Omental fat pad (tissue), 4 donors: ENCODE data around the gene OBSCN. TPM values are rescaled to one million over a fixed set of nuclear protein-coding genes. Genes with fewer than 3 reads are reported as not detected.

Experiments used
- ATAC-seq: fragments of 150-250 bp; one replicate; pipeline ENCODE4 v1.9.1; 2016; ENCODE audit warnings: mild to moderate bottlenecking, moderate library complexity; ENCODE audit not compliant: low FRiP score
- DNase-seq: peaks from one replicate; pipeline ENCODE4 v3.0.0-alpha.2; 2019; ENCODE audit warnings: low spot score
- total RNA-seq, 4 donors: library from RNA; depleted of rRNA; stranded (reverse); fragments of >200 nt; gene quantifications; one replicate each; pipeline ENCODE4 v1.1.0, GENCODE V29; 2016
- TF ChIP-seq, protein P1 (sequence below), 3 donors: fragments of 450-650 bp; IDR thresholded peaks; one replicate each; pipeline ENCODE4 v1.5.1; 2016 to 2017; ENCODE audit warnings: antibody characterized with exemption in 3 of 3, mild to moderate bottlenecking in 3 of 3, moderate library complexity in 2 of 3

Gene OBSCN
- total RNA-seq, 4 donors from 2014 or later, result 5.4 to 26.0 (median 9.7) TPM

DNA sequence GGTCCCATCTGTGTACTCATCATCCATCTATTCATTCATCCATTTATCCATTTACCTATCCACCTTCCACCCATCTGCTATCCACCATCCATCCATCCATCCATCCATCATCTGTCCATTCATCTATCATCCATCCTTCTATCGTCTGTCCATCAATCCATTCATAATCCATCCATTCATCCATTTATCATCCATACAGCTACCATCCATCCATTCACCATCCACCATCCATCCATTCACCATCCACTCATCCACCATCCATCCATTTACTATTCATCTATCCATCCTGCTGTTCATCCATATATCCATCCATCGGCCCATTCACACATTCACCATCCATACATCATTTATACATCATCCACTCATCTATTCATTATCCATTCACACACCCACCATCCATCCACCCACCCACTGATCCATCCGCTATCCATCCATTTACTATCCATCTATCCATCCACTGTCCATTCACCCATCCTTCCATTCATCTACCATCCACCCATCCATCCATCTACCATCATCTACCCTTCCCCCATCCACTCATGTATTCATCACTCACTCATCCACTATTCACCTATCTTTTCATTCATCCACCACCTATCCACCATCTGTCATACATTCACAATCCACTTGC is 102.4 kb downstream of the OBSCN start:
- ATAC-seq (no peak), DNase-seq (no peak)
- TF ChIP-seq, protein P1, sequence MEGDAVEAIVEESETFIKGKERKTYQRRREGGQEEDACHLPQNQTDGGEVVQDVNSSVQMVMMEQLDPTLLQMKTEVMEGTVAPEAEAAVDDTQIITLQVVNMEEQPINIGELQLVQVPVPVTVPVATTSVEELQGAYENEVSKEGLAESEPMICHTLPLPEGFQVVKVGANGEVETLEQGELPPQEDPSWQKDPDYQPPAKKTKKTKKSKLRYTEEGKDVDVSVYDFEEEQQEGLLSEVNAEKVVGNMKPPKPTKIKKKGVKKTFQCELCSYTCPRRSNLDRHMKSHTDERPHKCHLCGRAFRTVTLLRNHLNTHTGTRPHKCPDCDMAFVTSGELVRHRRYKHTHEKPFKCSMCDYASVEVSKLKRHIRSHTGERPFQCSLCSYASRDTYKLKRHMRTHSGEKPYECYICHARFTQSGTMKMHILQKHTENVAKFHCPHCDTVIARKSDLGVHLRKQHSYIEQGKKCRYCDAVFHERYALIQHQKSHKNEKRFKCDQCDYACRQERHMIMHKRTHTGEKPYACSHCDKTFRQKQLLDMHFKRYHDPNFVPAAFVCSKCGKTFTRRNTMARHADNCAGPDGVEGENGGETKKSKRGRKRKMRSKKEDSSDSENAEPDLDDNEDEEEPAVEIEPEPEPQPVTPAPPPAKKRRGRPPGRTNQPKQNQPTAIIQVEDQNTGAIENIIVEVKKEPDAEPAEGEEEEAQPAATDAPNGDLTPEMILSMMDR (IDR thresholded peaks at IDR 0.05), result no peak

DNA sequence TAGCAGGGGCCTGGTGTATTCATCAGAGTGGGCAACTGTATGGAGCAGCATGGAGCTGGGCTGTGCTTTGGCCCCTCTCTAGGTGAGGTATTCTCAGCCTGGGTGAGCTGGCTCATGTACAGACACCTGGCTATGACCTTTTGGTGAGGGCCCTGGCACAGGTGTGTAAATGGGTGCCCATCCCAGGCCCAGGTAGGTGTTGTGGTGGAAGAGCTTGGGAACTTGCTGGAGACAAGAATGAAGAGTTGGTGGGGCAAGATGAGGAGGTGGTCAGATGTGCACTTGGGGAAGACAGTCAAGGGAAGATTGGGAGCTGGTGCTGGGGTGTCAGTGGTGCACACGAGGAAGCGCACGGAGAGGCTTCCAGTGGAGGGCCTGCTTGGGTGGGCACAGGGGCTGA is 103.2 kb downstream of the OBSCN start:
- TF ChIP-seq, protein P1 (IDR thresholded peaks at IDR 0.05), result no peak
- DNase-seq (no peak), ATAC-seq (no peak)

DNA sequence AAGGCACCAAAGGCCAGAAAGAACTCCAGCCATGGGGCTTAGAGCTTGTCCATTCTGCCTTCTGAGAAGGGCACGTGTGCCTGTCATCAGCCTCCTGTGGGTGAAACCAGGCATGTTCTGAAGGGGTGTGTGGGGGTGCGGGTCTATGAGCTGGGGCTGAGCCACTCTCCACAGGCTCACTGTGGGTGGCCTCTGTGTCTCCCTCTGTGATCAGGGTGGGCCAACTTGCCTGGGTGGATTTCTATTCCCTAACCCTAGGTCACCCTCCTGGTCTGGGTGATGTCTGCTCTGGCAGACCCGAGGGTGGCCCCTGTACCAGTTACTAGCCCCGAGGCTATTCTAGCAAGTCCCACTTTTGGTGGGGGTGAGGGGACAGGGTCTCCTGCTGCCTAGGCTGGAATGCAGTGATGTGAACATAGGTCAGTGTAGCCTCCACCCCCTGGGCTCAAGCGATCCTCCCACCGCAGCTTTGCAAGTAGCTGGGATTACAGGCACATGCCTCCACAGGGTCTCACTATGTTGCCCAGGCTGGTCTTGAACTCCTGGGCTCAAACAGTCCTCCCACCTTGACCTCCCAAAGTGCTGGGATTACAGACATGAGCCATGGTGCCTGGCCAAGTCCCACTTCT is 104.4 kb downstream of the OBSCN start:
- ATAC-seq (no peak), DNase-seq (no peak)
- TF ChIP-seq, protein P1 (IDR thresholded peaks at IDR 0.05), result no peak

DNA sequence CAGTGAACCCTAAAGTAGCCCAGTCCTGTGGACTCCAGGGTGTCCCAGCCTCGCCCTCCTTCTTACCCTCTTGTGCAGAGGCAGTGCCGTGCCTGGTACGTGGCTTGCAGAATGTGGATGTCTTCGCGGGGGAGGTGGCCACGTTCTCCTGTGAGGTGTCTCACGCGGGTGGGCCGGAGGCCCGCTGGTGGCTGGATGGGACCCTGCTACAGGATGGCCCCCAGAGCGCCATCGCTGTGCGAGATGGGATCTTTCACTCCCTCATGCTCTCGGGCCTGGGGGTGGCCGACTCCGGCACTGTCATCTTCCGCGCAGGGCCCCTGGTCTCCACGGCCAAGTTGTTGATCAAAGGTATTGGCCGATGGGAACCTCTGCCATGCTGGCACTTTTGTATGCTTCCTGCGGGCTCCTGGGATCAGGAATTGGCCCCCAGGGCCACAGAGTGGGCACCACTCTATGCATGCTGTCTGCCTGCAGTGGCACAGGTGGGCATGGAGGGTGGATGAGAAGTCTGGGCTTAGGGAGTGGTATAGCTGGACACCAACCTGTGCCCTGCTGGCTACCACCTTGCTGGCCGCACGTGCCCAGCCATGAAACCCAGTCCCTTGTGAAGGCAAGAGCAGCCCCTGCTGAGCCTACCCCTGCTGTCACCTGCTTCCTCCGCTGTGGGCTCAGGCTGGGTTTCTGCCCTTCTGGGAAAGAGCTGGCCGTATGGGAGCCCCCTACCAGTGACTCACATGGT is 105.9 kb downstream of the OBSCN start:
- TF ChIP-seq, protein P1 (IDR thresholded peaks at IDR 0.05), result no peak
- DNase-seq, result no peak
- no peak for ATAC-seq

DNA sequence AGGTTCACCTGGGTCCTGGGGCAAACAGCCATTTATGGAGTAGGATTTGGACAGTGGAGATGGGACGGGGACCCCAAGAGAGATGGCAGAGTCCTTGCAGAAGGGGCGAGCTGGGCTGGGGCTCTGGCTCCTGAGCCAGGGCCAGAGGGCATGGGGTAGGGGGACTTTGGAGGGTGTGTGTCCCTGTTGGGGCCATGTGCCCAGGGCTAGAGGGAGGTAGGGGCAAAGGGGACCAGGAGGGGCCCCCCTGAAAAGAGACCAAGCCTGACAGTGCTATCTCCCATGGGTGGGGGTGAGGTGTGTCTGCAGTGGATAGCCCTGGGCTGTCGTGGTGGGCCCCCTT is 106.4 kb downstream of the OBSCN start:
- DNase-seq (no peak), ATAC-seq (no peak)
- TF ChIP-seq, protein P1 (IDR thresholded peaks at IDR 0.05), result no peak

DNA sequence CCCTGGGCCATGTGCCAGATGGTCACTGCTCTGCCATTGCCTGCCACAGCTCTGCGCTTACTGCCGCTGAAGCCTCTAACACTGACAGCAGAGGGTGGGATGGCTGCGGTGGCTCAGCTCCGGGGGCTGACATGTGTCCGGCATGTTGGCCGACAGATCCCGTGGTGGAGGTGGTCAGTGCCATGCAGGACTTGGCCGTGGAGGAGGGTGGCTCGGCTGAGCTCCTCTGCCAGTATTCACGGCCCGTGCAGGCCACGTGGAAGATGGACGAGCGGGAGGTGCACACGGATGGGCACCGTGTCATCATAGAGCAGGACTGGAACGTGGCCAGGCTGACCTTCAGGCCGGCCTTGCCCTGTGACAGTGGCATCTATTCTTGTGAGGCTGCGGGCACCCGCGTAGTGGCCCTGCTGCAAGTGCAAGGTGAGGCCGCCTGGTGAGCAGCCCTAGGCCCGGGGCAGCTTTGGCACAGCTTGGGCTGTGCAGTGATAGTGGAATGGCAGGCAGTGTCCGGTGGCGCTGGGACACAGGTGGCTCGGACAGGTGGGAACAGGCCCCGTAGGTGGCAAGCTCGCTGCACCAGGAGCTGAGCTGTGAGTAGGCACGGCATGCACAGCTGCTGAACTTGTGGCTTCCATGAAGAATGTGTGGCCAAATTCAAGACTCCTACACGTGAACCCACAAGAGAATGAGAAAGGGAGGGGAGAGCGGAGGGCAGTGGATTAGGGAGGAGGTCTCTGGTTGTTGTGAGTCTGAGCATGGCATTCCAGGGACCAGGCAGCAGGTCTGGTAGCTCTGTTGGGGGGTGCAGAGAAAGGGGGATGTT is 107.0 kb downstream of the OBSCN start:
- ATAC-seq (no peak), DNase-seq (no peak)
- TF ChIP-seq, protein P1 (IDR thresholded peaks at IDR 0.05), result no peak
